ENCODE results near the gene SPIRE2. TPM values are rescaled to one million over a fixed set of nuclear protein-coding genes. Genes with fewer than 3 reads are reported as not detected.
A peak's percentile ranks its signal among the peaks of the same experiment; 100 is the strongest.

The SPIRE2 gene
- total and polyA plus RNA-seq, 2 of the 13 experiments (the other 11 are each of a cell fraction or from before 2014, with no cell fraction given): 13.3 to 37.5 TPM

GRCh38 chr16:89909777-89910716 is 81.8 kb downstream of the SPIRE2 start (continued):
- TF ChIP-seq RARA (CRISPR knock-in tag; IDR thresholded peaks at IDR 0.05) (no peak), SIN3B (IDR thresholded peaks at IDR 0.05; ENCODE audit: low read length) (no peak), ZNF7 (CRISPR knock-in tag; IDR thresholded peaks at IDR 0.05) (peak; percentile 3; the same call in 1 of the 2 replicates), HNF4G (IDR thresholded peaks at IDR 0.05; ENCODE audit: borderline replicate concordance, low read depth, low read length) (no peak), HNF4G (CRISPR knock-in tag; IDR thresholded peaks at IDR 0.05; ENCODE audit: borderline replicate concordance, low read depth) (no peak), BRF2 (CRISPR knock-in tag; IDR thresholded peaks at IDR 0.05) (no peak), POLR2G (IDR thresholded peaks at IDR 0.05; ENCODE audit: low read depth, low read length) (peak; percentile 61; the same call in 1 of the 2 replicates), ZNF782 (CRISPR knock-in tag; IDR thresholded peaks at IDR 0.05; ENCODE audit: borderline replicate concordance) (no peak), ZNF556 (CRISPR knock-in tag; IDR thresholded peaks at IDR 0.05; ENCODE audit: borderline replicate concordance) (no peak; the same call in 1 of the 2 replicates), FOXJ3 (CRISPR knock-in tag; IDR thresholded peaks at IDR 0.05; ENCODE audit: borderline replicate concordance) (no peak), ZNF34 (CRISPR knock-in tag; IDR thresholded peaks at IDR 0.05; ENCODE audit: borderline replicate concordance) (0 out of 2 replicates have a peak, but pooled peaks have one; percentile 45), ZNF614 (CRISPR knock-in tag; IDR thresholded peaks at IDR 0.05; ENCODE audit: borderline replicate concordance) (peak; percentile 69; the same call in 1 of the 2 replicates), SP1 (IDR thresholded peaks at IDR 0.05) (no peak), SP1 (CRISPR knock-in tag; IDR thresholded peaks at IDR 0.05) (no peak), ZFYVE20 (CRISPR knock-in tag; IDR thresholded peaks at IDR 0.05; ENCODE audit: borderline replicate concordance, low read depth) (no peak), ZBTB7A (CRISPR knock-in tag; IDR thresholded peaks at IDR 0.05) (no peak), ZSCAN31 (CRISPR knock-in tag; IDR thresholded peaks at IDR 0.05; ENCODE audit: low read depth) (no peak), ZNF121 (CRISPR knock-in tag; IDR thresholded peaks at IDR 0.05) (no peak), SATB2 (CRISPR knock-in tag; IDR thresholded peaks at IDR 0.05) (no peak), ZNF142 (CRISPR knock-in tag; IDR thresholded peaks at IDR 0.05) (no peak), ZSCAN12 (CRISPR knock-in tag; IDR thresholded peaks at IDR 0.05) (0 out of 2 replicates have a peak, but pooled peaks have one; percentile 35)
- TF ChIP-seq, protein P1, sequence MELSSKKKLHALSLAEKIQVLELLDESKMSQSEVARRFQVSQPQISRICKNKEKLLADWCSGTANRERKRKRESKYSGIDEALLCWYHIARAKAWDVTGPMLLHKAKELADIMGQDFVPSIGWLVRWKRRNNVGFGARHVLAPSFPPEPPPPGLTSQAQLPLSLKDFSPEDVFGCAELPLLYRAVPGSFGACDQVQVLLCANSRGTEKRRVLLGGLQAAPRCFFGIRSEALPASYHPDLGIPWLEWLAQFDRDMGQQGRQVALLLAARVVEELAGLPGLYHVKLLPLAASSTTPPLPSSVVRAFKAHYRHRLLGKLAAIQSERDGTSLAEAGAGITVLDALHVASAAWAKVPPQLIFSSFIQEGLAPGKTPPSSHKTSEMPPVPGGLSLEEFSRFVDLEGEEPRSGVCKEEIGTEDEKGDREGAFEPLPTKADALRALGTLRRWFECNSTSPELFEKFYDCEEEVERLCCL (CRISPR knock-in tag; IDR thresholded peaks at IDR 0.05; ENCODE audit: borderline replicate concordance): no peak

All from HepG2 (cell line).